BLaER1 (cell line): ENCODE results near the gene AUTS2.

Source experiments
- H3K27ac ChIP-seq: shearing (Covaris generic); formaldehyde crosslinking; 2 replicates; pipeline ENCODE4 v1.8.1; 2022
- H3K27me3 ChIP-seq: shearing (Covaris generic); formaldehyde crosslinking; 2 replicates; pipeline ENCODE4 v1.8.1; 2022
- H3K36me3 ChIP-seq: shearing (Covaris generic); formaldehyde crosslinking; 2 replicates; pipeline ENCODE4 v1.8.1; 2022
- H3K4me1 ChIP-seq: shearing (Covaris generic); formaldehyde crosslinking; 2 replicates; pipeline ENCODE4 v1.8.1; 2022
- H3K4me2 ChIP-seq: shearing (Covaris generic); formaldehyde crosslinking; 2 replicates; pipeline ENCODE4 v1.8.1; 2022
- H3K4me3 ChIP-seq: shearing (Covaris generic); formaldehyde crosslinking; 2 replicates; pipeline ENCODE4 v1.8.1; 2022
- H3K9ac ChIP-seq: shearing (Covaris generic); formaldehyde crosslinking; 2 replicates; pipeline ENCODE4 v1.8.1; 2022
- H3K9me3 ChIP-seq: shearing (Covaris generic); formaldehyde crosslinking; 2 replicates; pipeline ENCODE4 v1.8.1; 2022
- H4K20me1 ChIP-seq: shearing (Covaris generic); formaldehyde crosslinking; 2 replicates; pipeline ENCODE4 v1.8.1; 2022
- Cebpa-rat ChIP-seq: shearing (Covaris generic); IDR thresholded peaks from 2 replicates; pipeline ENCODE4 v1.8.1; 2022

AUTS2 gene

GRCh38 chr7:69599286-69599954, 1.1 kb downstream of the AUTS2 start:
- peak overlapping the region; percentile 96 for H3K9ac ChIP-seq
- no peaks in the 10 kb centered on the region for H3K27me3 ChIP-seq
- TF ChIP-seq Cebpa-rat: no peak
- H4K20me1 ChIP-seq: peaks cover 49% of the 10 kb centered on the region
- no peaks in the 10 kb centered on the region for H3K9me3 ChIP-seq
- H3K4me2 ChIP-seq: peak overlapping the region; percentile 88
- peak overlapping the region; percentile 94 for H3K27ac ChIP-seq
- no peaks in the 10 kb centered on the region for H3K36me3 ChIP-seq
- peaks cover 57% of the 10 kb centered on the region for H3K4me1 ChIP-seq
- peak overlapping the region; percentile 97 for H3K4me3 ChIP-seq

- Histone ChIP-seq H3K27me3 (no peaks in the 10 kb centered on the region), H3K27ac (peak overlapping the region; percentile 94), H3K9me3 (no peaks in the 10 kb centered on the region), H3K4me2 (peak overlapping the region; percentile 88), H3K4me3 (peak overlapping the region; percentile 97), H3K36me3 (no peaks in the 10 kb centered on the region), H4K20me1 (peaks cover 56% of the 10 kb centered on the region), H3K4me1 (peaks cover 64% of the 10 kb centered on the region), H3K9ac (peak overlapping the region; percentile 96)
- TF ChIP-seq Cebpa-rat: no peak
Observed at GRCh38 chr7:69599955-69600709, 1.9 kb downstream of the AUTS2 start.

DNA sequence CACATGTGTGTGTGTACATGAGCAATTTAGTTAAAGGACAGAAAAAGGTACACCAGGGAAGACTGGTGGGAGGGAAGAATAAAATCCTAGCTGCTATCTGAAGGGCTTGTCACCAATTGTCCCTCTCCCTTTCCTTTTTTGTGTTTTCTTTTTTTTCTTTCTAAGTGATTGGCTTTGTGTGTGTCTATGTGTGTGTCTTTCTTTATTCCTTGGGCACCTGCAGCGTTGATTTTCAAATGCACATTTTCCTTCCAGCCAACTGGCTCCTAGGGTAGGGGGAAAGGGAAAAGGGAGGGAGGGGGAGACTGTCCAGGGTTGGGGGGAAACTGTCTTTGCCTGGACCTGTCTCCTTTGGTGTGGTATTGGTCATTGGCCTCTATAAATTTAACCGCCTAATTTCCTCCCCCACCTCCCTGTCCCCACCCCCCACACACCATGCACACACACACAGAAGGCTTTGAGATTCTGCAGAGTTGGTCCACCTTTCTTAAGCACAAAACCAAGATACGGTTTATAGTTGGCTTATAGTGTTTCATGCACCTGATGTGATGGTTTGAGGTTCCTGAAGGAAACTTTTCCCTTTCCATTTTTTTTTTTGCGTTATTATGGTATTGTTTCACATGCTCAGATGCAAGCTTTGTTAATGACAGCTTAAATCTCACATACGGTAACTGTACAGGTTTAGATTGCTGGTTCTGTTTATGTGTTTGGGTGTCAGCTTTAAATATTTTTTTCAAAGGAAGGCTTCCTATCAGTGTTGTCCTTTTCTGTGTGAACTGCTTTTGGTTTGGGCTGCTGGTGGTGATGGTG, 2.6 kb downstream of the AUTS2 start:
- Histone ChIP-seq H3K4me1 (peaks cover 68% of the 10 kb centered on the region), H3K27ac (peak overlapping the region; percentile 94), H4K20me1 (peaks cover 64% of the 10 kb centered on the region), H3K9me3 (no peaks in the 10 kb centered on the region), H3K27me3 (no peaks in the 10 kb centered on the region), H3K4me2 (peak overlapping the region; percentile 88), H3K9ac (peak overlapping the region; percentile 96), H3K36me3 (no peaks in the 10 kb centered on the region), H3K4me3 (peak overlapping the region; percentile 97)
- TF ChIP-seq Cebpa-rat: no peak

GRCh38 chr7:69602522-69602921, 4.2 kb downstream of the AUTS2 start:
- peak overlapping the region; percentile 32 for H3K9ac ChIP-seq
- H4K20me1 ChIP-seq: peaks cover 80% of the 10 kb centered on the region
- no peak for TF ChIP-seq Cebpa-rat
- H3K4me3 ChIP-seq: peak overlapping the region; percentile 3; the same call in 1 of the 2 replicates
- peak overlapping the region; percentile 88 for H3K4me2 ChIP-seq
- no peaks in the 10 kb centered on the region for H3K27me3 ChIP-seq
- no peaks in the 10 kb centered on the region for H3K36me3 ChIP-seq
- H3K9me3 ChIP-seq: no peaks in the 10 kb centered on the region
- H3K4me1 ChIP-seq: peaks cover 55% of the 10 kb centered on the region
- no peak overlapping the region for H3K27ac ChIP-seq

DNA sequence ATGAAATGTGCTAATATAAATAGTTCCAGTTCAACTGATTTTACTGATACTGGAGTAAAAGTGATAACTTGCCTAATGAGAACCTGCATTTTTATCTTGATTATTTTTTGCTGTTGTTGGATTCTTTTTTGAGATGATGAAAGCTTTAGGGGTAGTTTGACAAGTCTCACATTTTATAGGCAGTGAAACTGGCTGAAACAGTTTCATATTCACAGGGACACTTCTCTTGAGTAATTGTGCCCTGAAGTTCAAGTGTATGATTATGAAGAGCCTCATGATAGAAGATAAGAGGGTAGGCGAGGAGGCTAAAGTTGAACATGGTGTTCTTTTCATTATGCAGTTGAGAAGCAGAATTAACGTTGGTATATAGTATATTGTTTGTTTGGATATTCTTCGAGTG, 5.1 kb downstream of the AUTS2 start:
- H3K9ac ChIP-seq: peak overlapping the region; percentile 32; the same call in 1 of the 2 replicates
- H3K4me1 ChIP-seq: peaks cover 63% of the 10 kb centered on the region
- peak overlapping the region; percentile 88 for H3K4me2 ChIP-seq
- H3K27ac ChIP-seq: no peak overlapping the region
- H3K4me3 ChIP-seq: no peak overlapping the region
- TF ChIP-seq Cebpa-rat: no peak
- H3K9me3 ChIP-seq: no peaks in the 10 kb centered on the region
- H4K20me1 ChIP-seq: peaks cover 88% of the 10 kb centered on the region
- no peaks in the 10 kb centered on the region for H3K27me3 ChIP-seq
- H3K36me3 ChIP-seq: no peaks in the 10 kb centered on the region

GRCh38 chr7:69603937-69604494, 5.7 kb downstream of the AUTS2 start:
- H3K9me3 ChIP-seq: no peaks in the 10 kb centered on the region
- peaks cover 70% of the 10 kb centered on the region for H3K4me1 ChIP-seq
- H3K36me3 ChIP-seq: no peaks in the 10 kb centered on the region
- no peaks in the 10 kb centered on the region for H3K27me3 ChIP-seq
- peaks cover 95% of the 10 kb centered on the region for H4K20me1 ChIP-seq
- TF ChIP-seq Cebpa-rat: no peak
- no peak overlapping the region for H3K27ac ChIP-seq
- H3K4me3 ChIP-seq: no peak overlapping the region
- no peak overlapping the region; the same call in 1 of the 2 replicates for H3K9ac ChIP-seq
- H3K4me2 ChIP-seq: peak overlapping the region; percentile 88

GRCh38 chr7:69605070-69605469, 6.8 kb downstream of the AUTS2 start:
- Histone ChIP-seq H3K36me3 (no peaks in the 10 kb centered on the region), H3K4me3 (no peak overlapping the region), H3K9ac (no peak overlapping the region), H3K27ac (no peak overlapping the region), H3K9me3 (no peaks in the 10 kb centered on the region), H4K20me1 (peaks cover 100% of the 10 kb centered on the region), H3K4me2 (peak overlapping the region; percentile 88), H3K4me1 (peaks cover 80% of the 10 kb centered on the region), H3K27me3 (no peaks in the 10 kb centered on the region)
- TF ChIP-seq Cebpa-rat: no peak

GRCh38 chr7:69605546-69605945, 7.3 kb downstream of the AUTS2 start:
- Histone ChIP-seq H4K20me1 (peaks cover 100% of the 10 kb centered on the region), H3K9ac (no peak overlapping the region), H3K27ac (no peak overlapping the region), H3K27me3 (no peaks in the 10 kb centered on the region), H3K9me3 (no peaks in the 10 kb centered on the region), H3K4me1 (peaks cover 84% of the 10 kb centered on the region), H3K4me2 (peak overlapping the region; percentile 88), H3K4me3 (no peak overlapping the region), H3K36me3 (no peaks in the 10 kb centered on the region)
- no peak for TF ChIP-seq Cebpa-rat

GRCh38 chr7:69608049-69608448, 9.8 kb downstream of the AUTS2 start:
- Histone ChIP-seq H3K9me3 (no peaks in the 10 kb centered on the region), H4K20me1 (peaks cover 100% of the 10 kb centered on the region), H3K4me1 (peaks cover 81% of the 10 kb centered on the region), H3K27me3 (no peaks in the 10 kb centered on the region), H3K36me3 (no peaks in the 10 kb centered on the region), H3K4me2 (0 out of 2 replicates have a peak overlapping the region, but pooled peaks have one; percentile 10), H3K27ac (no peak overlapping the region), H3K9ac (no peak overlapping the region), H3K4me3 (no peak overlapping the region)
- TF ChIP-seq Cebpa-rat: no peak
